ENCODE data around the gene GPR15LG. TPM values are rescaled to one million over a fixed set of nuclear protein-coding genes. Genes with fewer than 3 reads are reported as not detected.

GPR15LG gene
- total RNA-seq, 2 donors from 2014 or later, result not detected

- ATAC-seq (ENCODE audit: insufficient number of reproducible peaks, low FRiP score, low read depth) (no peak), DNase-seq (ENCODE audit: low spot score) (no peak)
- Histone ChIP-seq H3K27me3 (replicated peaks; ENCODE audit: insufficient read depth) (no peaks in the 10 kb centered on the region), H3K27ac (no peak overlapping the region), H3K9me3 (no peaks in the 10 kb centered on the region), H3K4me1 (ENCODE audit: control insufficient read depth in 1 of 2, low read depth in 2 of 2) (no peaks in the 10 kb centered on the region), H3K36me3 (no peaks in the 10 kb centered on the region), H3K4me3 (no peak overlapping the region)
- no peak for TF ChIP-seq CTCF (IDR thresholded peaks at IDR 0.05)
Measured at GRCh38 chr10:84158061-84158460, 15.5 kb upstream of the GPR15LG start.

- H3K27me3 ChIP-seq (replicated peaks; ENCODE audit: insufficient read depth), result no peaks in the 10 kb centered on the region
- ATAC-seq (ENCODE audit: insufficient number of reproducible peaks, low FRiP score, low read depth) (no peak), DNase-seq (ENCODE audit: low spot score) (no peak)
- no peak overlapping the region for H3K4me3 ChIP-seq
- H3K9me3 ChIP-seq, result no peaks in the 10 kb centered on the region
- no peaks in the 10 kb centered on the region for H3K36me3 ChIP-seq
- no peaks in the 10 kb centered on the region for H3K4me1 ChIP-seq (ENCODE audit: control insufficient read depth in 1 of 2, low read depth in 2 of 2)
- no peak overlapping the region for H3K27ac ChIP-seq
- TF ChIP-seq CTCF (IDR thresholded peaks at IDR 0.05), result no peak
Measured at GRCh38 chr10:84158550-84158949, 15.1 kb upstream of the GPR15LG start.

GRCh38 chr10:84159076-84159685 lies 14.4 kb upstream of the GPR15LG start:
- ATAC-seq (ENCODE audit: insufficient number of reproducible peaks, low FRiP score, low read depth), result no peak

GRCh38 chr10:84160663-84161362 lies 12.8 kb upstream of the GPR15LG start:
- H3K27me3 ChIP-seq (replicated peaks; ENCODE audit: insufficient read depth), result no peaks in the 10 kb centered on the region
- no peaks in the 10 kb centered on the region for H3K9me3 ChIP-seq
- H3K36me3 ChIP-seq, result no peaks in the 10 kb centered on the region
- no peak for TF ChIP-seq CTCF (IDR thresholded peaks at IDR 0.05)
- no peak for ATAC-seq (ENCODE audit: insufficient number of reproducible peaks, low FRiP score, low read depth)
- no peaks in the 10 kb centered on the region for H3K4me1 ChIP-seq (ENCODE audit: control insufficient read depth in 1 of 2, low read depth in 2 of 2)
- DNase-seq (ENCODE audit: low spot score), result no peak
- H3K27ac ChIP-seq, result no peak overlapping the region
- H3K4me3 ChIP-seq, result no peak overlapping the region

More at GRCh38 chr10:84159076-84159685, 14.4 kb upstream of the GPR15LG start:
- Histone ChIP-seq H3K36me3 (no peaks in the 10 kb centered on the region), H3K27me3 (replicated peaks; ENCODE audit: insufficient read depth) (no peaks in the 10 kb centered on the region), H3K27ac (no peak overlapping the region), H3K4me1 (ENCODE audit: control insufficient read depth in 1 of 2, low read depth in 2 of 2) (no peaks in the 10 kb centered on the region), H3K4me3 (no peak overlapping the region), H3K9me3 (no peaks in the 10 kb centered on the region)
- no peak for TF ChIP-seq CTCF (IDR thresholded peaks at IDR 0.05)
- no peak for DNase-seq (ENCODE audit: low spot score)

- Histone ChIP-seq H3K9me3 (no peaks in the 10 kb centered on the region), H3K27me3 (replicated peaks; ENCODE audit: insufficient read depth) (no peaks in the 10 kb centered on the region), H3K4me1 (ENCODE audit: control insufficient read depth in 1 of 2, low read depth in 2 of 2) (no peaks in the 10 kb centered on the region), H3K27ac (no peak overlapping the region), H3K4me3 (no peak overlapping the region), H3K36me3 (no peaks in the 10 kb centered on the region)
- DNase-seq (ENCODE audit: low spot score), result no peak
- TF ChIP-seq CTCF (IDR thresholded peaks at IDR 0.05), result no peak
- ATAC-seq (ENCODE audit: insufficient number of reproducible peaks, low FRiP score, low read depth), result no peak
Measured at GRCh38 chr10:84163996-84164395, 9.6 kb upstream of the GPR15LG start.

Data from thoracic aorta (tissue), 2 donors.